Esophagus muscularis mucosa (tissue), 4 donors: Measurements from ENCODE around the gene GMPR. TPM values are rescaled to one million over a fixed set of nuclear protein-coding genes. Genes with fewer than 3 reads are reported as not detected.

Experiments
- DNase-seq: peaks from one replicate; pipeline ENCODE4 v3.0.0-alpha.2; 2017; ENCODE audit errors: extremely low spot score
- H3K27ac ChIP-seq, 4 donors: fragments of 200-600 bp; sonication (generic); replicated peaks in 1 of 4; 1 replicate in 3 of 4; 2 replicates in 1 of 4; pipeline ENCODE4 v1.5.1; 2016 to 2019; ENCODE audit warnings: mild to moderate bottlenecking in 1 of 4
- H3K27me3 ChIP-seq, 4 donors: fragments of 200-600 bp; sonication (generic); one replicate each; pipeline versions ENCODE4 v1.5.1 to v1.6.0; 2016 to 2019
- H3K36me3 ChIP-seq, 4 donors: fragments of 200-600 bp; sonication (generic); one replicate each; pipeline ENCODE4 v1.5.1; 2016 to 2019
- H3K4me1 ChIP-seq, 4 donors: fragments of 200-600 bp; sonication (generic); one replicate each; pipeline ENCODE4 v1.5.1; 2016 to 2019
- H3K4me3 ChIP-seq, 4 donors: fragments of 200-600 bp; sonication (generic); 1 replicate in 2 of 4; 2 replicates in 2 of 4; pipeline ENCODE4 v1.5.1; 2016 to 2019; ENCODE audit warnings: mild to moderate bottlenecking in 4 of 4, moderate library complexity in 1 of 4
- H3K9me3 ChIP-seq, 4 donors: fragments of 200-600 bp; sonication (generic); 1 replicate in 3 of 4; 2 replicates in 1 of 4; pipeline ENCODE4 v1.5.1; 2016 to 2019
- CTCF ChIP-seq, 3 experiments: fragments of 200-600 bp in 2 of 3; fragments of 450-650 bp in 1 of 3; sonication (generic) in 2 of 3; IDR thresholded peaks; one replicate each; pipeline ENCODE4 v1.5.1; 2017 to 2019; ENCODE audit warnings: antibody characterized with exemption in 3 of 3, mild to moderate bottlenecking in 2 of 3, moderate library complexity in 1 of 3
- EP300 ChIP-seq: sonication (generic); formaldehyde crosslinking; IDR thresholded peaks from one replicate; pipeline ENCODE4 v1.6.1; 2017; ENCODE audit warnings: antibody characterized with exemption
- POLR2A ChIP-seq: fragments of 450-650 bp; IDR thresholded peaks from one replicate; pipeline ENCODE4 v1.6.1; 2017; ENCODE audit warnings: antibody characterized with exemption, moderate library complexity, mild to moderate bottlenecking, low read depth
- POLR2AphosphoS5 ChIP-seq, 2 donors: sonication (generic); formaldehyde crosslinking; IDR thresholded peaks; one replicate each; pipeline ENCODE4 v1.6.1; 2017; ENCODE audit warnings: antibody characterized with exemption in 2 of 2
- WGBS: methylation state at CpG from one replicate; pipeline ENCODE4 v1.1.5; 2018; 5-methylcytosine and 5-hydroxymethylcytosine counted together
- intact Hi-C: fragments of 100-400 bp; cut with DNase I; formaldehyde crosslinking; loops from one replicate; pipeline ENCODE4 v1.15.1; 2023
- total RNA-seq, 4 donors: library from RNA; depleted of rRNA; stranded (reverse); fragments of >200 nt; gene quantifications; one replicate each; pipeline versions ENCODE4 v1.1.0 to v1.2.1, GENCODE V29; 2016

Gene GMPR
- total RNA-seq, 4 donors from 2014 or later = 32.8 to 69.7 (median 52.0) TPM

- peaks cover 7 to 31% (median 17%) of the 10 kb centered on the region in 4 donors for H3K36me3 ChIP-seq
- no peak for TF ChIP-seq POLR2A
- TF ChIP-seq EP300 = no peak
- no peak for TF ChIP-seq CTCF (IDR thresholded peaks at IDR 0.05)
- TF ChIP-seq POLR2AphosphoS5 (IDR thresholded peaks at IDR 0.05) = no peak
- no peak overlapping the region for H3K27ac ChIP-seq
- WGBS = 86% methylated on average over 10 of the region's 10 CpGs
- peaks cover 27 to 34% (median 33%) of the 10 kb centered on the region in 4 donors for H3K4me1 ChIP-seq
- H3K4me3 ChIP-seq = no peak overlapping the region
- intact Hi-C loops = no loop called here
- no peak for DNase-seq
- no peaks in the 10 kb centered on the region for H3K9me3 ChIP-seq
- no peaks in the 10 kb centered on the region for H3K27me3 ChIP-seq
Observed at GRCh38 chr6:16274885-16275589, 36.6 kb downstream of the GMPR start.

GRCh38 chr6:16277101-16277981 lies 39.0 kb downstream of the GMPR start:
- 58% methylated on average over 11 of the region's 18 CpGs for whole genome bisulfite sequencing
- H3K27me3 ChIP-seq = no peaks in the 10 kb centered on the region
- H3K36me3 ChIP-seq = peaks cover 7 to 45% (median 24%) of the 10 kb centered on the region in 4 donors
- H3K27ac ChIP-seq = peak overlapping the region in 2 of 4 donors; percentile 1 to 24
- no peak for DNase-seq
- intact Hi-C loops = loop anchor here (2.0 kb wide), 1 partner anchor 39 kb away; the partner anchor contains the start of gene GMPR
- TF ChIP-seq CTCF (IDR thresholded peaks at IDR 0.05) = peak; percentile 19 to 41 (median 41)
- TF ChIP-seq POLR2AphosphoS5 (IDR thresholded peaks at IDR 0.05) = peak; percentile 48
- no peak for TF ChIP-seq POLR2A
- no peaks in the 10 kb centered on the region for H3K9me3 ChIP-seq
- H3K4me1 ChIP-seq = peaks cover 27 to 34% (median 33%) of the 10 kb centered on the region in 4 donors
- no peak overlapping the region for H3K4me3 ChIP-seq

GRCh38 chr6:16278048-16278724 lies 39.8 kb downstream of the GMPR start:
- Histone ChIP-seq H3K4me3 (no peak overlapping the region), H3K36me3 (peaks cover 11 to 50% (median 24%) of the 10 kb centered on the region in 4 donors), H3K27me3 (no peaks in the 10 kb centered on the region), H3K9me3 (no peaks in the 10 kb centered on the region), H3K27ac (peak overlapping the region in 2 of 4 donors; percentile 1 to 24), H3K4me1 (peaks cover 21 to 28% (median 26%) of the 10 kb centered on the region in 4 donors)
- 89% methylated on average over 10 of the region's 10 CpGs for WGBS
- no peak for TF ChIP-seq POLR2AphosphoS5 (IDR thresholded peaks at IDR 0.05)
- no peak for DNase-seq
- intact Hi-C loops = no loop called here

- Histone ChIP-seq H3K4me3 (no peak overlapping the region), H3K27me3 (no peaks in the 10 kb centered on the region), H3K36me3 (peaks cover 11 to 55% (median 24%) of the 10 kb centered on the region in 4 donors), H3K4me1 (peaks cover 17 to 23% (median 22%) of the 10 kb centered on the region in 4 donors), H3K27ac (no peak overlapping the region), H3K9me3 (no peaks in the 10 kb centered on the region)
- TF ChIP-seq CTCF (IDR thresholded peaks at IDR 0.05) = no peak
- DNase-seq = no peak
- intact Hi-C loops = no loop called here
- WGBS = 100% methylated on average over 2 of the region's 9 CpGs
Observed at GRCh38 chr6:16278750-16279149, 40.4 kb downstream of the GMPR start.

- H3K36me3 ChIP-seq = peaks cover 11 to 53% (median 24%) of the 10 kb centered on the region in 4 donors
- TF ChIP-seq POLR2A (no peak), CTCF (IDR thresholded peaks at IDR 0.05) (no peak), POLR2AphosphoS5 (IDR thresholded peaks at IDR 0.05) (no peak), EP300 (no peak)
- H3K27me3 ChIP-seq = no peaks in the 10 kb centered on the region
- no peak for DNase-seq
- no peaks in the 10 kb centered on the region for H3K9me3 ChIP-seq
- H3K4me1 ChIP-seq = peaks cover 17 to 23% (median 21%) of the 10 kb centered on the region in 4 donors
- intact Hi-C loops = no loop called here
- H3K27ac ChIP-seq = no peak overlapping the region
- H3K4me3 ChIP-seq = no peak overlapping the region
- WGBS = 83% methylated on average over 5 of the region's 5 CpGs
Observed at GRCh38 chr6:16279243-16279642, 40.9 kb downstream of the GMPR start.
